ENCODE measurements around the gene BTD. TPM values are rescaled to one million over a fixed set of nuclear protein-coding genes. Genes with fewer than 3 reads are reported as not detected.

The BTD gene
- total RNA-seq, 1 donor from 2014 or later, result 8.3 TPM

GRCh38 chr3:15637131-15637951, 35.8 kb downstream of the BTD start:
- no peak for ATAC-seq

DNA sequence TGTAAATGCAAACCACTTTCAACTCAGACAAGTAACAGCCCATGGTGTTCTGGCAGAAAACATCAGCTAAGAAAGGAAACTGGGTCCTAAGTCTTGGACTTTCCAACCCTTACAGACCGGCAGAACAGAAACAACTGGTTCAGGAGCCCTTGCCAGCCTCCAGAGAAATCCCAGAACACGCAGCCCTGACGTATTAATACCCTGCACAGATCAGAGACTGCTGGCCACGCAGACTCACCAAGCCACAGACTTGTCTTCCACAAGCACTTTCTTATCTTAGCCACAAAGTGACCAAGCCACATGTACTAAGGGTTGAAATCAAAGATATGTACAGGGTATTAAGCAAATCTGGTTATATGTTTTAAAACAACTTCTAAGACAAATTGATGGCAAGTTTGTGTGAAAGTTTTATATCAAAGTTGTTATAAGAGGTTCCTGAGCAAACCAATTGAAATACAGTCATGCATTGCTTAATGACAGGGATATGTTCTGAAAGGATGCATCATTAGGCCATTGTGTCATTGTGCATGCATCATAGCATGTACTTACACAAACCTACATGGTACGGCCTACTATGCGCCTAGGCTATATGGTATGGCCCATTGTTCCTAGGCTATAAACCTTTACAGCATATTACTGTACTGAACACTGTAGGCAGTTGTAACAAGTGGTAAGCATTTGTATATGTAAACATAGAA, 36.8 kb downstream of the BTD start:
- no peak for ATAC-seq

GRCh38 chr3:15638891-15639262, 37.3 kb downstream of the BTD start:
- no peak for ATAC-seq

- ATAC-seq, result no peak
These were observed 43.7 kb downstream of the BTD start for GRCh38 chr3:15645246-15645645.

GRCh38 chr3:15645740-15646501, 44.4 kb downstream of the BTD start:
- peak; percentile 39 for ATAC-seq

DNA sequence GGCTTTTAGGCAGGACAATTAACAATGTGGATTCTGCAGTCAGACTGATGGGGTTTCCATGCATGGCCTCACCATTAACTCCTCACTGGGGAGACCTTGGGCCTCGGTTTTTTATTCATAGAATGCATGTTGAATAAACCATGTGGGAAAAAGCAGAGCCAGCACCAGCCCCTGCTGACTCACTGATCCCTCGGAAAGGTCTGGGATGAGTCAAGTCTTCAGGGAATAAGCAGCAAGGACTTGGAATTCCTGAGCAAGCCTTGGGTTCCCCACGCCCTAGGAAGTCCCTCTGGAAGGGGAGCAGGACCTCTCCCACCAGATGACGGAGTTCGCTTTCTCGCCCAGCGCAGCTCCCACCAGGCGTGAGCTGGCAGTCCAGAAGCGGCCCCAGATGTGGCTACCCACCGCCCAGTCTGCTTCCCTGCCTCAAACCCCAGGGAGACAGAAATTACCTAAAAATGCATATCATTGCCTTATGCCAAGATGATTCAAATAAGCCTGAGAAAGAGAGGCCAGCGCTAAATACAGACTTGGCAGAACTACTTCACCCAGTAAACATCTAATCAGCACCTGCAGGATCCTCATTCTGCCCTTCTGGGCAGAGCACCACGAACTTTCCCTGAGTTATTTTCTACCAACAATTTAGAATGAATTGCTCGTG, 45.4 kb downstream of the BTD start:
- peak; percentile 58 for ATAC-seq

- ATAC-seq, result peak; percentile 29
These were observed 46.1 kb downstream of the BTD start for GRCh38 chr3:15647611-15648167.

DNA sequence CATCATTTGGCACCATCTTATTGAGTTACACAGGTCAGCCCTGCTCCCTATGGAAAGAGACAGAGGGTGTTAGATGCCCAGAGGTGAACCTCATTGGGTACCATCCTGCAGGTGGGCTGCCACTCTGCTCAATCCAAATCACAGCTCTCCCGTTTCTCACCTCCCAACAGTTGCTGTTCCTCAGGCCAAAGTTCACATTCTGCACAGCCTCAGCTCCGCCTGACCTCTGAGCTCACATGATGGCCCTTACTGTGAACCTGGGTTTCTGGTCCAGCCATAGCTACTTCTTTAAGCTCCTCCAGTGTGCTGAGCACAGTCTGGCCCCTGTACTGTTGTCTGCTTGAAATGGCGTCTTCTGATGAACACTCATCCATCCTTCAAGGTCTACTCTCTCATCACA, 47.8 kb downstream of the BTD start:
- ATAC-seq, result no peak

DNA sequence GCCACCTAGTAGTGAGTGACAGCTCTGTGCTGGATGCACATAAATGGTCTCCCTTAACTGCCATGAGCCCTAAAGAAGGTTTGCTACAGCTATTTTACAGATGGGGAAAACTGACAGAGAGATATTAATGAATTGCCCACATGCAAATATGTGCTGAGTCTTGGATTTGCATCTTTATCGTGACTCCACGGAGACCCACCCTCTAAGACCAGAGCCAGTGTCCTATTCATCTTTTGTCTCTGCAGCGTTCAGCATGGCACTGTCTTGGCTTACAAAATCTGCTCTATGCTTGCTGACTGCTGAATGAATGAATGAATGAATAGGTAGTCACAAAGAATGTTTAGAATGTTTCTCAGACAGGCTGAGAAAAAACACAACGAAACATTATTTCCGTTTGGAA, 48.3 kb downstream of the BTD start:
- no peak for ATAC-seq

- ATAC-seq, result no peak
These were observed 49.9 kb downstream of the BTD start for GRCh38 chr3:15651396-15651795.

- ATAC-seq, result no peak
These were observed 51.8 kb downstream of the BTD start for GRCh38 chr3:15653321-15653720.

DNA sequence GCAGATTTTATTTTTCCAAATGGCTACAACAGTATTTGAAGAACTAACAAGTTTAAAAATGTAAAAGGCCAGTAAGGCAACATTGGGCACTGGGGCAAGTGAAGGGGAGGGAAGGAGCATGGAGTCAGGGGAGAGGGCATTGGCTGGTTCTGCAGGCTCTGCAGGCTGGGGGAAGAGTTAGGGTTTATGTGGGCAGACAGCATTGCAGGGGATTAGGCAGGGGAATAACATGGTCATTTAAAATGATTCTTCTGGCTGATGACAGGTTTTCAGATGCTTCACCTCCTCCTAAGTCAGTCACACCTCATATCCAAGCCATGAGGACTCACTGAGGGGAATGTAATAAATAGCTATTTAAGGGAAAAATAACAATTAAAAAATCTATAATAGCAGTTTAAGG, 52.6 kb downstream of the BTD start:
- no peak for ATAC-seq

- no peak for ATAC-seq
These were observed 53.3 kb downstream of the BTD start for GRCh38 chr3:15654891-15655290.

- no peak for ATAC-seq
These were observed 54.8 kb downstream of the BTD start for GRCh38 chr3:15656342-15656741.

DNA sequence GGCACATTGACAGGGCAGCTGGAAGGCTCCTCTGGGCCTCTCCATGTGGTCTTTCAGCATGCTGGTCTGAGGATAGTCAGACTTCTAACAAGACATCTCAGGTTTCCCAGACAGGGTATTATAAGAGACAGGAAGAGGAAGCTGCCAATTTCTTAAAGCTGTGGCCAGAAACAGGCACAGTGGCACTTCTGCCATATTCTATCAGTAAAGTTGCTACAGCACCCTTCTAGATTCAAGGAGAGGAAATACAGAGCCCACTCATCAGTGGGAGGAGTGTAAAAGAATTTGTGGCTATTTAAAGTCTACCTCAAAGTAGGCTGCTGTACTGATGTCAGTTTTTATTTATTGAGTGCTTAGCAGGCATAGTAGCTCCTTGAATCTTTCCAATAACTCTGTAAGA, 55.5 kb downstream of the BTD start:
- no peak for ATAC-seq

- no peak for ATAC-seq
These were observed 57.9 kb downstream of the BTD start for GRCh38 chr3:15659254-15659975.

- no peak for ATAC-seq
These were observed 58.8 kb downstream of the BTD start for GRCh38 chr3:15660055-15660935.

GRCh38 chr3:15664144-15664543, 62.6 kb downstream of the BTD start:
- no peak for ATAC-seq

DNA sequence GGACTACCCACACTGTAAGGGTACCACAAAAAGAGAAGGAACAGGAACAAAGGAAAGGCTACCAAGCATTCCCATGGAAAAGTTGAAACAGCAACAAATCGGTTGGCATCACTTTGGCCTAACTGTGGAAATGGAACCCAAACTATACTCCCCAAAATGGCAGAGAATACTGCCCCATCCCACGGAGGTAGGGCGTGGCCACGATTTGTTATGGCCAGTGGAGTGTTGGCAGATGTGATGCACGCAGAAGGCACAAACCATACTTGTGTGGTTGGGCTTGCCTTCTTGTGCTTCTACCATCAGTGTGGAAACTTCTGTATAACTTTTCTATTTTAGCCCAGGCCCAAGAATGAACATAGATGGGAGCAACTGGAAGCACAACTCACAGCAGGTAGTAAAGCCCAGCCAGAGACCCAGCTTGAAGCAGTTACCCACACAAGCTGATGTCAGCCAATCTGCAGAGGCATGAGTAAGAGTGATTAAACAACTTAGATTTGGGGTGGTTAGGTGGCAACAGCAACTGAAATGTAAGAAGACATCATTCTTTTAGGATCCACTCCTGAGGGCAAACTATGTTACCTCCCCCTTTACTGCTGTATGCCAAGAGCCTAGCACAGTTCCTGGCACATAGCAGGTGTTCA, 64.1 kb downstream of the BTD start:
- no peak for ATAC-seq

- no peak for ATAC-seq
These were observed 64.7 kb downstream of the BTD start for GRCh38 chr3:15666277-15666676.

All from esophagus mucosa (tissue), 1 donor.